WTC11 (cell line): Measurements from ENCODE around the gene AGBL4.

ENCODE experiments used
- ATF2 ChIP-seq: sonication (generic); formaldehyde crosslinking; IDR thresholded peaks from 2 replicates; pipeline ENCODE4 v1.8.1; 2022; ENCODE audit warnings: low read depth, missing genetic modification reagents, borderline replicate concordance
- CBFB ChIP-seq: sonication (generic); formaldehyde crosslinking; IDR thresholded peaks from 2 replicates; pipeline ENCODE4 v1.8.1; 2022; ENCODE audit warnings: mild to moderate bottlenecking, low read depth, missing genetic modification reagents
- CREM ChIP-seq: sonication (generic); formaldehyde crosslinking; IDR thresholded peaks from 2 replicates; pipeline ENCODE4 v1.8.1; 2022; ENCODE audit warnings: mild to moderate bottlenecking, missing genetic modification reagents, moderate library complexity
- JUN ChIP-seq: sonication (generic); formaldehyde crosslinking; IDR thresholded peaks from 2 replicates; pipeline ENCODE4 v1.8.0; 2023; ENCODE audit warnings: mild to moderate bottlenecking, missing genetic modification reagents
- MAX ChIP-seq: sonication (generic); formaldehyde crosslinking; IDR thresholded peaks from 2 replicates; pipeline ENCODE4 v1.8.0; 2022; ENCODE audit warnings: mild to moderate bottlenecking, missing genetic modification reagents
- NR2C2 ChIP-seq: sonication (generic); formaldehyde crosslinking; IDR thresholded peaks from 2 replicates; pipeline ENCODE4 v1.8.0; 2022; ENCODE audit warnings: mild to moderate bottlenecking, missing genetic modification reagents
- NR3C1 ChIP-seq: sonication (generic); formaldehyde crosslinking; conservative IDR thresholded peaks from 2 replicates; pipeline ENCODE4 v1.8.1; 2023; ENCODE audit warnings: low read depth, mild to moderate bottlenecking, missing genetic modification reagents
- USF2 ChIP-seq: sonication (generic); formaldehyde crosslinking; IDR thresholded peaks from 2 replicates; pipeline ENCODE4 v1.8.1; 2023; ENCODE audit warnings: mild to moderate bottlenecking, missing genetic modification reagents, moderate library complexity
- ZNF138 ChIP-seq: sonication (generic); formaldehyde crosslinking; conservative IDR thresholded peaks from 2 replicates; pipeline ENCODE4 v1.8.1; 2022; ENCODE audit warnings: mild to moderate bottlenecking, moderate library complexity, missing genetic modification reagents
- ZNF232 ChIP-seq: sonication (generic); formaldehyde crosslinking; IDR thresholded peaks from 2 replicates; pipeline ENCODE4 v1.8.0; 2022; ENCODE audit warnings: mild to moderate bottlenecking, missing genetic modification reagents
- TF ChIP-seq, protein P1 (sequence below): sonication (generic); formaldehyde crosslinking; IDR thresholded peaks from 2 replicates; pipeline ENCODE4 v1.8.1; 2022; ENCODE audit warnings: mild to moderate bottlenecking, moderate library complexity, missing genetic modification reagents
- TF ChIP-seq, protein P2 (sequence below): fragments of 200-600 bp; IDR thresholded peaks from 2 replicates; pipeline ENCODE4 v1.8.0; 2022; ENCODE audit warnings: antibody characterized with exemption
- TF ChIP-seq, protein P3 (sequence below): sonication (generic); formaldehyde crosslinking; IDR thresholded peaks from 2 replicates; pipeline ENCODE4 v1.8.1; 2023; ENCODE audit warnings: mild to moderate bottlenecking, missing genetic modification reagents, borderline replicate concordance

GRCh38 chr1:49199564-49199963 is 824.2 kb downstream of the AGBL4 start:
- no peak for TF ChIP-seq CBFB (CRISPR knock-in tag)
- no peak for TF ChIP-seq MAX
- TF ChIP-seq, protein P1, sequence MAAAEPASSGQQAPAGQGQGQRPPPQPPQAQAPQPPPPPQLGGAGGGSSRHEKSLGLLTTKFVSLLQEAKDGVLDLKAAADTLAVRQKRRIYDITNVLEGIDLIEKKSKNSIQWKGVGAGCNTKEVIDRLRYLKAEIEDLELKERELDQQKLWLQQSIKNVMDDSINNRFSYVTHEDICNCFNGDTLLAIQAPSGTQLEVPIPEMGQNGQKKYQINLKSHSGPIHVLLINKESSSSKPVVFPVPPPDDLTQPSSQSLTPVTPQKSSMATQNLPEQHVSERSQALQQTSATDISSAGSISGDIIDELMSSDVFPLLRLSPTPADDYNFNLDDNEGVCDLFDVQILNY (CRISPR knock-in tag) = no peak
- TF ChIP-seq ZNF232 = no peak
- TF ChIP-seq, protein P2, sequence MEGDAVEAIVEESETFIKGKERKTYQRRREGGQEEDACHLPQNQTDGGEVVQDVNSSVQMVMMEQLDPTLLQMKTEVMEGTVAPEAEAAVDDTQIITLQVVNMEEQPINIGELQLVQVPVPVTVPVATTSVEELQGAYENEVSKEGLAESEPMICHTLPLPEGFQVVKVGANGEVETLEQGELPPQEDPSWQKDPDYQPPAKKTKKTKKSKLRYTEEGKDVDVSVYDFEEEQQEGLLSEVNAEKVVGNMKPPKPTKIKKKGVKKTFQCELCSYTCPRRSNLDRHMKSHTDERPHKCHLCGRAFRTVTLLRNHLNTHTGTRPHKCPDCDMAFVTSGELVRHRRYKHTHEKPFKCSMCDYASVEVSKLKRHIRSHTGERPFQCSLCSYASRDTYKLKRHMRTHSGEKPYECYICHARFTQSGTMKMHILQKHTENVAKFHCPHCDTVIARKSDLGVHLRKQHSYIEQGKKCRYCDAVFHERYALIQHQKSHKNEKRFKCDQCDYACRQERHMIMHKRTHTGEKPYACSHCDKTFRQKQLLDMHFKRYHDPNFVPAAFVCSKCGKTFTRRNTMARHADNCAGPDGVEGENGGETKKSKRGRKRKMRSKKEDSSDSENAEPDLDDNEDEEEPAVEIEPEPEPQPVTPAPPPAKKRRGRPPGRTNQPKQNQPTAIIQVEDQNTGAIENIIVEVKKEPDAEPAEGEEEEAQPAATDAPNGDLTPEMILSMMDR = no peak
- no peak for TF ChIP-seq NR3C1 (CRISPR knock-in tag)
- no peak for TF ChIP-seq USF2
- TF ChIP-seq ATF2 (CRISPR knock-in tag) = no peak
- TF ChIP-seq CREM (CRISPR knock-in tag) = no peak
- TF ChIP-seq ZNF138 (CRISPR knock-in tag) = no peak
- TF ChIP-seq JUN (CRISPR knock-in tag) = no peak
- TF ChIP-seq, protein P3, sequence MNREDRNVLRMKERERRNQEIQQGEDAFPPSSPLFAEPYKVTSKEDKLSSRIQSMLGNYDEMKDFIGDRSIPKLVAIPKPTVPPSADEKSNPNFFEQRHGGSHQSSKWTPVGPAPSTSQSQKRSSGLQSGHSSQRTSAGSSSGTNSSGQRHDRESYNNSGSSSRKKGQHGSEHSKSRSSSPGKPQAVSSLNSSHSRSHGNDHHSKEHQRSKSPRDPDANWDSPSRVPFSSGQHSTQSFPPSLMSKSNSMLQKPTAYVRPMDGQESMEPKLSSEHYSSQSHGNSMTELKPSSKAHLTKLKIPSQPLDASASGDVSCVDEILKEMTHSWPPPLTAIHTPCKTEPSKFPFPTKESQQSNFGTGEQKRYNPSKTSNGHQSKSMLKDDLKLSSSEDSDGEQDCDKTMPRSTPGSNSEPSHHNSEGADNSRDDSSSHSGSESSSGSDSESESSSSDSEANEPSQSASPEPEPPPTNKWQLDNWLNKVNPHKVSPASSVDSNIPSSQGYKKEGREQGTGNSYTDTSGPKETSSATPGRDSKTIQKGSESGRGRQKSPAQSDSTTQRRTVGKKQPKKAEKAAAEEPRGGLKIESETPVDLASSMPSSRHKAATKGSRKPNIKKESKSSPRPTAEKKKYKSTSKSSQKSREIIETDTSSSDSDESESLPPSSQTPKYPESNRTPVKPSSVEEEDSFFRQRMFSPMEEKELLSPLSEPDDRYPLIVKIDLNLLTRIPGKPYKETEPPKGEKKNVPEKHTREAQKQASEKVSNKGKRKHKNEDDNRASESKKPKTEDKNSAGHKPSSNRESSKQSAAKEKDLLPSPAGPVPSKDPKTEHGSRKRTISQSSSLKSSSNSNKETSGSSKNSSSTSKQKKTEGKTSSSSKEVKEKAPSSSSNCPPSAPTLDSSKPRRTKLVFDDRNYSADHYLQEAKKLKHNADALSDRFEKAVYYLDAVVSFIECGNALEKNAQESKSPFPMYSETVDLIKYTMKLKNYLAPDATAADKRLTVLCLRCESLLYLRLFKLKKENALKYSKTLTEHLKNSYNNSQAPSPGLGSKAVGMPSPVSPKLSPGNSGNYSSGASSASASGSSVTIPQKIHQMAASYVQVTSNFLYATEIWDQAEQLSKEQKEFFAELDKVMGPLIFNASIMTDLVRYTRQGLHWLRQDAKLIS (CRISPR knock-in tag) = no peak
- no peak for TF ChIP-seq NR2C2 (CRISPR knock-in tag)
